Stimulated activated naive CD8-positive, alpha-beta T cell treated with anti-CD3 and anti-CD28 coated beads, Interleukin-15, Interleukin-2, amounts not matched to agents 100 U/mL and 50 U/mL, for 24 hours (primary cell): ENCODE data around the gene ATP6V0B.

Source experiments
- ATAC-seq: fragments of 150-1000 bp; cut with Tn5 transposase; one replicate; pipeline ENCODE4 v1.10.0; 2021
- DNase-seq: peaks from one replicate; pipeline ENCODE4 v3.0.0; 2021

ATP6V0B gene

GRCh38 chr1:43946236-43947060 is 28.3 kb upstream of the ATP6V0B start, which contains the start of gene IPO13:
TSS of gene IPO13 (plus strand) at chr1:43946950. CDS start at chr1:43947601, 651 bp downstream.
- ATAC-seq: peak; percentile 97
- DNase-seq: peak; percentile 96

- DNase-seq (no peak), ATAC-seq (no peak)
Measured at GRCh38 chr1:43947061-43947873, 27.5 kb upstream of the ATP6V0B start.

GRCh38 chr1:43947874-43948437 is 26.8 kb upstream of the ATP6V0B start:
- ATAC-seq (no peak), DNase-seq (no peak)

GRCh38 chr1:43949678-43950077 is 25.1 kb upstream of the ATP6V0B start:
- DNase-seq (no peak), ATAC-seq (no peak)

GRCh38 chr1:43951021-43951985 is 23.5 kb upstream of the ATP6V0B start:
- no peak for DNase-seq
- no peak for ATAC-seq

- ATAC-seq (no peak), DNase-seq (no peak)
Measured at GRCh38 chr1:43952731-43953346, 21.9 kb upstream of the ATP6V0B start.

- no peak for ATAC-seq
- DNase-seq: no peak
Measured at GRCh38 chr1:43953361-43953760, 21.4 kb upstream of the ATP6V0B start.

GRCh38 chr1:43954036-43954435 is 20.7 kb upstream of the ATP6V0B start:
- ATAC-seq: no peak
- no peak for DNase-seq

GRCh38 chr1:43956234-43956633 is 18.5 kb upstream of the ATP6V0B start:
- DNase-seq: no peak
- no peak for ATAC-seq

GRCh38 chr1:43957407-43958040 is 17.2 kb upstream of the ATP6V0B start:
- ATAC-seq: no peak

GRCh38 chr1:43958351-43959255 is 16.2 kb upstream of the ATP6V0B start:
- DNase-seq: no peak
- no peak for ATAC-seq

More at GRCh38 chr1:43957407-43958040, 17.2 kb upstream of the ATP6V0B start:
- no peak for DNase-seq

- ATAC-seq: no peak
- DNase-seq: no peak
Measured at GRCh38 chr1:43960798-43961197, 14.0 kb upstream of the ATP6V0B start.

GRCh38 chr1:43961692-43962091 is 13.1 kb upstream of the ATP6V0B start:
- DNase-seq (no peak), ATAC-seq (no peak)

- DNase-seq (no peak), ATAC-seq (no peak)
Measured at GRCh38 chr1:43962324-43962723, 12.4 kb upstream of the ATP6V0B start.

- ATAC-seq: no peak
- no peak for DNase-seq
Measured at GRCh38 chr1:43963006-43963405, 11.8 kb upstream of the ATP6V0B start.

GRCh38 chr1:43963890-43964289 is 10.9 kb upstream of the ATP6V0B start:
- ATAC-seq: no peak
- no peak for DNase-seq

GRCh38 chr1:43965316-43965715 is 9.4 kb upstream of the ATP6V0B start:
- no peak for DNase-seq

GRCh38 chr1:43968348-43968948 is 6.3 kb upstream of the ATP6V0B start:
- no peak for DNase-seq
- ATAC-seq: no peak

More at GRCh38 chr1:43965316-43965715, 9.4 kb upstream of the ATP6V0B start:
- no peak for ATAC-seq

- DNase-seq (no peak), ATAC-seq (no peak)
Measured at GRCh38 chr1:43969416-43969745, 5.4 kb upstream of the ATP6V0B start.
